Fibroblast of skin of abdomen (primary cell): ENCODE measurements around the gene SAMD4A.

Source experiments
- DNase-seq: peaks from one replicate; pipeline ENCODE4 v3.0.0-alpha.2; 2013

SAMD4A gene

DNA sequence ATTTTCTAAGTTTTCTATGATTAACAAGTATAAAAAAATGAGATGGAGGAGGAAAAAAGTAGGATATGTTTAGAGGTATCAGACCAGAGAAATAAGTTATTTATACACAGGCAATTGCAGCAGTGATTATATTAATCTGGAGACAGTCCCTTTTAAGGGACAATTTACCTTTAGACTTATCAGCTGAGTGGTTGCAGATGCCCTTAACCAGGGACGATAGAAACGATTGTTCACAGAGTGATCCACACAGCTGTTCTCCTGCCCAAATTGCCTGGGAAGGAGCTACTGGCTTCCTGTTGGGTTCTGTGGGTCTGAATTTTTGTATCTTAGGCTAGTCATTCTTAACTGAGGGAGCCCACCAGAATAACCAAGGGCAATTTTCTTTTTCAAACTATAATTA is 269.3 kb downstream of the SAMD4A start:
- DNase-seq, result no peak

DNA sequence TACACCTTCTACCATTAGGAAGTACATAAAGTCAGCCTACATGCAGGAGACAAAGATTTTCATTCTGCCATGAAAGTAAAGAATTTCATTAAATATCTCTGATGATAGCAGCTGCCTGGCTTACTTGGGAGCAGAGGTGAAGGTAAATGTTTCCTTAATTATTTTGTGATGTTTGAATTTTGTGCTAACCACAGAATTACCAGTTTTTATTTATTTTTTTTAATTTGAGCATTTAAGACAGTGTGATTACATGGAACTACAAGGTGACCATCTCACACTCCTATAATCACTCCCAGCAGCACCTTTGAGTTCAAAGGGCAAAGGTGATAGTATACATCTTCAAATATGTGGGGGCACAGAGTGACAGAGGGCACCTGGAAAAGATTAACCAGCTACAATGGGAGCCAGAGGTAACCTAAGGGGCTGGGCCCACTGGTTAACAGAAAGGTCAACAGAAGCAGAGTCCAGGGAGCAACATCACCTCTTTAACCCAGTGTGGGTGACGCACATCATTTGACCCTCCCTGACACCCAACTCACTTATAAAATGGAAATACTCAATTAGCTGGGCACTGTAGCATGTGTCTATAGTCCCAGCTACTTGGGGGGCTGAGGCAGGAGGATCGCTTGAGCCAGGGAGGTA is 270.7 kb downstream of the SAMD4A start:
- no peak for DNase-seq

DNA sequence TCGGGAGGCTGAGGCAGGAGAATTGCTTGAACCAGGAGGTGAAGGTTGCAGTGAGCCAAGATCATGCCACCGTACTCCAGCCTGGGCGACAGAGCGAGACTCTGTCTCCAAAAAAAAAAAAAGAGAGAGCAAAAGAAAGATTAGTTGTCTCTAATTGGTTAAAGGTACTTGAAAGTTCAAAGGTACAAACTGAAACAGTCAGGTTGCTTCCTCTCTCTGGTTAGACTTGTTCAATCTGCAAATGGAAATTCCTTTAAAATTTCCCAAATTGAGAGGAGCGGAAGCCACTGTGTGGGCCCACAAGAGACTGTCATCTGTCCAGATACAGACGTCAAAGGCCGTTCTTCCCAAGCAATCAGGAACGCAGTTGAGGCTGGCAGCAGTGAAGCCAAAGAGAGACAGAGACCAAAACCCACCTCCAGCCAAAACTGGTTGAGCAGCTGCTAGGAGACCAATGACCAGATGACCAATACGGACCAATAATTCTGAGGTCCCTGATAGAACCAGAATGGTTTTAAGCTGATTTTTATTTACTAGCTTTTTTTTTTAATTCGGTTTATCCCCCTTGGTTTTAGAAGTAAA is 272.1 kb downstream of the SAMD4A start:
- no peak for DNase-seq

DNA sequence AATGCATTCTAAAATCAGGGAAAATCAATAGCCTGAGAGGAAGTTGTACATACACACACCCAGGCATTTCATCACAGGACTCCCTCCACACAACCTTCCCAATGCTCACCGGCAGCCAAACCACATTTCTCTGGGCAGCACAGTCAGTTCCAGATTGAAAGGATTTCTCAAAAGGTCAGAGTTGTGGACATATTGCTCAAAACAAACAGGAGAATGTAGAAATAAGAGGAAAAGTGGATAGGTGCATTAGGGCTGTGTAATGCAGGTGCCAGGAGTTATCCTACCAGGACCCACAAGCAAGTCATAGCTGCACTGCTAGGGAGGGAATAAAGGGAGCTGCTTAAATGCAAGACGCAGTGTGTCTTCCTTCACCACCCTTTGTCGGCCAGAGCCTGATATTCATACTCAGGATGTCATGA is 272.8 kb downstream of the SAMD4A start:
- DNase-seq, result no peak

DNA sequence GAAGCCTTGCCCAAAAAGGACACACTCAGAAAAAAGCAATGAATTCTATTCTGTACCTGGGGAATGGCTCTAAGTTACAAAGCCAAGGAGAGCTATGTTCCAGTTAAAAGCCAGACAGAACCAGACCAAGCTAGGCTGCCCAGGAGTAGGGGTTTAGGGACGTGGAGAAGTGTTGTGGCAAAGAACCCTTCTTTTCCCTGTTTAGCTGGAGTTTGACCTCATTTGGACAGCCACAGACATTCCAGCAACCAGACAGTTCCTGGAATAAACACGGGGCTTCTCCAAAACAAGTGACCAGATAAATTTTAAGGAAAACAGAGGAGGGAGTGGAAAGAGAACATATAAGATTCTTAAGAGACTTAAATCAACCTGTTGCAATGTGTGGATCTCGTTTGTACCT is 273.4 kb downstream of the SAMD4A start:
- no peak for DNase-seq

DNA sequence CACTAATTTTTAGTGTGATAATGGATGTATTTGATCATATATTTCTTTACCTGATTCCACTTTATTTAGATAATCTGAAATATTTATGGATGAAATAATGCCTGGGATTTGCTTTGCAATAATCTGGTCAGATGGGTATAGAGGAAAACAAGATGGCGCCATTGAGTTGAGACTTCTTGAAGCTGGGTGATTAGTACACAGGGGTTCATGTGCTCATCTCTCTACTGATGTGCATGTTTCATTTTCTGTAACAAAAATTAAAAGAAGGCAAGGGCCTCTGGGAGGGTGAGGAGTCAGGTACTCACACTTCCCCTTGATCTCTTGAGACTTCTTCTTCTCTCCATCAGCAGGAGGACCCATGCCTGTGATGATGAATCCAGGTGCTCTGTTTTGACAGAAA is 273.9 kb downstream of the SAMD4A start:
- DNase-seq, result no peak
